BLaER1 treated with 17β-estradiol and CSF1 and Interleukin-3, amounts not matched to agents 10 nM and 100 nM (cell line): ENCODE measurements around the gene KMT5C.

ENCODE experiments used
- H3K27ac ChIP-seq, 11 experiments: shearing (Covaris generic); formaldehyde crosslinking; 2 replicates each; pipeline ENCODE4 v1.8.1; 2022
- H3K27me3 ChIP-seq, 11 experiments: shearing (Covaris generic); formaldehyde crosslinking; 2 replicates each; pipeline ENCODE4 v1.8.1; 2022
- H3K36me3 ChIP-seq, 11 experiments: shearing (Covaris generic); formaldehyde crosslinking; 2 replicates each; pipeline ENCODE4 v1.8.1; 2022
- H3K4me1 ChIP-seq, 10 experiments: shearing (Covaris generic); formaldehyde crosslinking; 2 replicates each; pipeline ENCODE4 v1.8.1; 2022
- H3K4me2 ChIP-seq, 11 experiments: shearing (Covaris generic); formaldehyde crosslinking; 2 replicates each; pipeline ENCODE4 v1.8.1; 2022
- H3K4me3 ChIP-seq, 10 experiments: shearing (Covaris generic); formaldehyde crosslinking; 2 replicates each; pipeline ENCODE4 v1.8.1; 2022
- H3K9ac ChIP-seq, 11 experiments: shearing (Covaris generic); formaldehyde crosslinking; 2 replicates each; pipeline ENCODE4 v1.8.1; 2022
- H3K9me3 ChIP-seq, 11 experiments: shearing (Covaris generic); formaldehyde crosslinking; replicated peaks in 1 of 11; 2 replicates each; pipeline ENCODE4 v1.8.1; 2022
- H4K20me1 ChIP-seq, 11 experiments: shearing (Covaris generic); formaldehyde crosslinking; 2 replicates each; pipeline ENCODE4 v1.8.1; 2022
- Cebpa-rat ChIP-seq, 11 experiments: shearing (Covaris generic); IDR thresholded peaks; 2 replicates each; pipeline ENCODE4 v1.8.1; 2022

The KMT5C gene

DNA sequence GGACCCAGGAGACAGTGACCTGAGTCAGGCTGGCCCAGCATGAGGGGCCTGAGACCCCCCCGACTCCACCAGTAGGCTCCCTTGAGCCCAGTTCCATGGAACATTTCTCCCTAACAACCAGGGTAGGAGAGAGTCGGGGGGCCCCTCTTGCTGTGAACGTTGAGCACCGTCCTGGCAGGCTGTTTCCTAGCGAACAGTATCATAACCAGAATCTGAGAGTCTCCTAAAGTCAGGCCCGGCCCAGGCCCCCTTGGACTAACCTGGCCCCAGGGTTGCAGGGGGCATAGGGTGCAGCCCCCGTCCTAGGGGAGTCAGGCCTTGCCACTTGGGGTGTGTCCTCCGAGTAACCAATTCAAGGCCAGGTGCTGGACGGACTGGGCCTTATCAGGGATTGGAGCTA, 28.3 kb upstream of the KMT5C start:
- Histone ChIP-seq H4K20me1 (peaks cover 0 to 34% (median 0%) of the 10 kb centered on the region in 11 experiments; a peak in 5 of 22 replicates), H3K4me1 (peaks cover 4 to 24% (median 16%) of the 10 kb centered on the region in 10 experiments; a peak in 18 of 20 replicates), H3K27ac (no peak overlapping the region), H3K36me3 (peaks cover 14 to 65% (median 42%) of the 10 kb centered on the region in 11 experiments; a peak in 21 of 22 replicates), H3K9me3 (peaks cover 0 to 9% (median 0%) of the 10 kb centered on the region in 11 experiments; a peak in 2 of 22 replicates), H3K4me3 (no peak overlapping the region), H3K9ac (no peak overlapping the region; a peak in 1 of 22 replicates), H3K4me2 (no peak overlapping the region), H3K27me3 (no peaks in the 10 kb centered on the region)
- TF ChIP-seq Cebpa-rat (IDR thresholded peaks at IDR 0.05) = no peak

- Histone ChIP-seq H3K9me3 (peaks cover 0 to 9% (median 0%) of the 10 kb centered on the region in 11 experiments; a peak in 2 of 22 replicates), H3K27me3 (no peaks in the 10 kb centered on the region), H3K27ac (no peak overlapping the region), H3K36me3 (peaks cover 10 to 68% (median 40%) of the 10 kb centered on the region in 11 experiments; a peak in 21 of 22 replicates), H4K20me1 (peaks cover 0 to 38% (median 0%) of the 10 kb centered on the region in 11 experiments; a peak in 5 of 22 replicates), H3K4me1 (peaks cover 0 to 24% (median 14%) of the 10 kb centered on the region in 10 experiments; a peak in 16 of 20 replicates), H3K4me2 (no peak overlapping the region), H3K9ac (no peak overlapping the region), H3K4me3 (no peak overlapping the region)
- no peak for TF ChIP-seq Cebpa-rat (IDR thresholded peaks at IDR 0.05)
Measured at GRCh38 chr19:55311797-55312196, 27.9 kb upstream of the KMT5C start.

GRCh38 chr19:55312621-55313512, 26.8 kb upstream of the KMT5C start:
- no peak overlapping the region; a peak in 1 of 22 replicates for H3K27ac ChIP-seq
- H3K4me2 ChIP-seq = no peak overlapping the region
- TF ChIP-seq Cebpa-rat (IDR thresholded peaks at IDR 0.05) = no peak
- no peak overlapping the region for H3K4me3 ChIP-seq
- H3K9ac ChIP-seq = 0 out of 22 replicates have a peak overlapping the region, but pooled peaks of 1 of the 11 experiments have one; percentile 11
- peaks cover 0 to 40% (median 0%) of the 10 kb centered on the region in 11 experiments; a peak in 5 of 22 replicates for H4K20me1 ChIP-seq
- H3K4me1 ChIP-seq = peaks cover 0 to 24% (median 13%) of the 10 kb centered on the region in 10 experiments; a peak in 14 of 20 replicates
- H3K36me3 ChIP-seq = peaks cover 2 to 74% (median 31%) of the 10 kb centered on the region in 11 experiments; a peak in 17 of 22 replicates
- H3K9me3 ChIP-seq = peaks cover 0 to 9% (median 0%) of the 10 kb centered on the region in 11 experiments; a peak in 2 of 22 replicates
- H3K27me3 ChIP-seq = no peaks in the 10 kb centered on the region

DNA sequence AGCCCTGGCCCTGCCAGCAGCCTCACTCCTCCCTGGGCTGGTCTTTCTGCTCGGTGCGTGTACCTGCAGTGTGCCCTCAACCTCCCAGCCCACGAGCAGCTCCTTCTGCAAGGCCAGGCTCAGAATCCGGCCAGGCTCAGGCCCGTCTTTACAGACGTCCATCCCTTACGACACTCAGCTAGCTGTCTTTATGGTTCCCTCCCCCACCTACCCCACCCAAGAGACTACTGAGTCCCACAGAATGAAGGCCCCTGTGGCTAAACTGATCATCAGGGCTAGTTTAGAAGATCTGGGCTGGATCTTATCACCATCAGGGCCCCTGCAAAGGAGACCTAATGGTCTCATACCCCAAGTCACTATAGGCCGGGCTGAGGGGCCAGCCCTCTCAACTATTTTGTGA, 25.3 kb upstream of the KMT5C start:
- Histone ChIP-seq H3K27ac (no peak overlapping the region), H4K20me1 (peaks cover 0 to 40% (median 0%) of the 10 kb centered on the region in 11 experiments; a peak in 5 of 22 replicates), H3K9me3 (peaks cover 0 to 4% (median 0%) of the 10 kb centered on the region in 11 experiments; a peak in 2 of 22 replicates), H3K9ac (peak overlapping the region in 2 of 11 experiments; percentile 4 to 12; a peak in 2 of 22 replicates), H3K4me2 (no peak overlapping the region), H3K4me3 (no peak overlapping the region), H3K27me3 (no peaks in the 10 kb centered on the region), H3K4me1 (peaks cover 0 to 20% (median 12%) of the 10 kb centered on the region in 10 experiments; a peak in 14 of 20 replicates), H3K36me3 (peaks cover 0 to 79% (median 20%) of the 10 kb centered on the region in 11 experiments; a peak in 15 of 22 replicates)
- no peak for TF ChIP-seq Cebpa-rat (IDR thresholded peaks at IDR 0.05)

GRCh38 chr19:55315956-55316525, 23.6 kb upstream of the KMT5C start:
- no peak for TF ChIP-seq Cebpa-rat (IDR thresholded peaks at IDR 0.05)
- Histone ChIP-seq H3K27ac (no peak overlapping the region), H3K4me3 (no peak overlapping the region), H3K27me3 (no peaks in the 10 kb centered on the region), H4K20me1 (peaks cover 0 to 44% (median 0%) of the 10 kb centered on the region in 11 experiments; a peak in 4 of 22 replicates), H3K36me3 (peaks cover 0 to 87% (median 7%) of the 10 kb centered on the region in 11 experiments; a peak in 12 of 22 replicates), H3K9me3 (no peaks in the 10 kb centered on the region), H3K4me1 (peaks cover under 1 to 12% (median 3%) of the 10 kb centered on the region in 10 experiments), H3K4me2 (peak overlapping the region in 1 of 11 experiments; percentile 10; a peak in 1 of 22 replicates), H3K9ac (no peak overlapping the region)

DNA sequence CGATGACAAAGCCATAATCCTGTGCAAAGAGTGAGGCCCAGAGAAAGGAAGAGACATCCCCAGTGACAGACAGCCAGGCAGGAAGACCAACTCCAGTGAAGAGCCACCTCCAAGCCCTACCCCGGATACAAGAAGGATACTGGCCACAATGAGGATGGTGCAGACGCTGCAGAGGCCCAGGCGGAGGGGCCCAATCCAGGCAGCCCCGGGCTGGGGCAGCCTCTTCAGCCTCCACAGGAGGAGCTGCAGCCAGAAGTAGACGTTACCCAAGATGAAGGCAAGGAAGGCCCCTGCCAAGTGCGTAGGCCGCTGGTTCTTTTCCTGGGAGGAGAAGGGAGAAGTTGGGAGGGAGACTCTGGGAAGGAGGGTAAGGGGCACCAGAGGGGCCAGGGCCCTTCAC, 23.0 kb upstream of the KMT5C start:
- Histone ChIP-seq H3K27ac (no peak overlapping the region; a peak in 1 of 22 replicates), H3K36me3 (peaks cover 0 to 83% (median 7%) of the 10 kb centered on the region in 11 experiments; a peak in 11 of 22 replicates), H4K20me1 (peaks cover 0 to 50% (median 0%) of the 10 kb centered on the region in 11 experiments; a peak in 4 of 22 replicates), H3K9ac (no peak overlapping the region), H3K9me3 (no peaks in the 10 kb centered on the region), H3K4me1 (peaks cover 7 to 18% (median 9%) of the 10 kb centered on the region in 10 experiments), H3K4me2 (no peak overlapping the region), H3K27me3 (no peaks in the 10 kb centered on the region), H3K4me3 (no peak overlapping the region)
- TF ChIP-seq Cebpa-rat (IDR thresholded peaks at IDR 0.05) = no peak

- TF ChIP-seq Cebpa-rat (IDR thresholded peaks at IDR 0.05) = no peak
- H3K4me3 ChIP-seq = no peak overlapping the region
- peaks cover 37 to 49% (median 41%) of the 10 kb centered on the region in 10 experiments for H3K4me1 ChIP-seq
- H3K9ac ChIP-seq = 0 out of 22 replicates have a peak overlapping the region, but pooled peaks of 1 of the 11 experiments have one; percentile 66
- peaks cover 0 to 59% (median 0%) of the 10 kb centered on the region in 11 experiments; a peak in 9 of 22 replicates for H3K36me3 ChIP-seq
- peak overlapping the region in 2 of 11 experiments; percentile 10 to 31; a peak in 3 of 22 replicates for H3K4me2 ChIP-seq
- peaks cover 0 to 28% (median 0%) of the 10 kb centered on the region in 11 experiments; a peak in 3 of 22 replicates for H4K20me1 ChIP-seq
- peaks cover 0 to 3% (median 0%) of the 10 kb centered on the region in 11 experiments; a peak in 1 of 22 replicates for H3K9me3 ChIP-seq
- no peaks in the 10 kb centered on the region for H3K27me3 ChIP-seq
- no peak overlapping the region for H3K27ac ChIP-seq
Measured at GRCh38 chr19:55319785-55320184, 19.9 kb upstream of the KMT5C start.

GRCh38 chr19:55320844-55321419, 18.7 kb upstream of the KMT5C start:
- Histone ChIP-seq H3K4me1 (peaks cover 48 to 59% (median 52%) of the 10 kb centered on the region in 10 experiments), H3K9me3 (peaks cover 0 to 5% (median 0%) of the 10 kb centered on the region in 11 experiments; a peak in 1 of 22 replicates), H3K36me3 (peaks cover 0 to 48% (median 0%) of the 10 kb centered on the region in 11 experiments; a peak in 9 of 22 replicates), H3K27me3 (no peaks in the 10 kb centered on the region), H3K27ac (peak overlapping the region in 3 of 11 experiments; percentile 31 to 81 (median 80); a peak in 4 of 22 replicates), H4K20me1 (peaks cover 0 to 27% (median 0%) of the 10 kb centered on the region in 11 experiments; a peak in 3 of 22 replicates), H3K4me2 (peak overlapping the region; percentile 58 to 97 (median 82)), H3K4me3 (peak overlapping the region in 4 of 10 experiments; percentile 18 to 63 (median 50); a peak in 5 of 20 replicates), H3K9ac (peak overlapping the region in 6 of 11 experiments; percentile 4 to 75 (median 58); a peak in 7 of 22 replicates)
- no peak for TF ChIP-seq Cebpa-rat (IDR thresholded peaks at IDR 0.05)
